IPS-15b (cell line): ENCODE measurements around the gene FOXA3.
"Not testable (repeated sequence)": the region's sequence is repeated elsewhere in the genome, so short reads cannot be mapped to it uniquely, and the experiment has no call there.

ENCODE experiments used
- H3K27me3 ChIP-seq: one replicate; pipeline ENCODE4 v1.6.1; 2013; ENCODE audit warnings: low read length; ENCODE audit not compliant: control insufficient read depth, insufficient read depth
- H3K36me3 ChIP-seq: one replicate; pipeline ENCODE4 v1.6.1; 2013; ENCODE audit warnings: low read length; ENCODE audit not compliant: control insufficient read depth, insufficient read depth
- H3K4me1 ChIP-seq: one replicate; pipeline ENCODE4 v1.6.1; 2013; ENCODE audit warnings: mild to moderate bottlenecking, low read length; ENCODE audit not compliant: control insufficient read depth, insufficient read depth
- H3K4me3 ChIP-seq: one replicate; pipeline ENCODE4 v1.5.1; 2013; ENCODE audit warnings: low read depth, low read length
- H3K9ac ChIP-seq: one replicate; pipeline ENCODE4 v1.6.1; 2013; ENCODE audit warnings: low read depth, mild to moderate bottlenecking, low read length
- H3K9me3 ChIP-seq: one replicate; pipeline ENCODE4 v1.6.1; 2013; ENCODE audit warnings: mild to moderate bottlenecking, low read length; ENCODE audit not compliant: control insufficient read depth, insufficient read depth

Gene FOXA3

DNA sequence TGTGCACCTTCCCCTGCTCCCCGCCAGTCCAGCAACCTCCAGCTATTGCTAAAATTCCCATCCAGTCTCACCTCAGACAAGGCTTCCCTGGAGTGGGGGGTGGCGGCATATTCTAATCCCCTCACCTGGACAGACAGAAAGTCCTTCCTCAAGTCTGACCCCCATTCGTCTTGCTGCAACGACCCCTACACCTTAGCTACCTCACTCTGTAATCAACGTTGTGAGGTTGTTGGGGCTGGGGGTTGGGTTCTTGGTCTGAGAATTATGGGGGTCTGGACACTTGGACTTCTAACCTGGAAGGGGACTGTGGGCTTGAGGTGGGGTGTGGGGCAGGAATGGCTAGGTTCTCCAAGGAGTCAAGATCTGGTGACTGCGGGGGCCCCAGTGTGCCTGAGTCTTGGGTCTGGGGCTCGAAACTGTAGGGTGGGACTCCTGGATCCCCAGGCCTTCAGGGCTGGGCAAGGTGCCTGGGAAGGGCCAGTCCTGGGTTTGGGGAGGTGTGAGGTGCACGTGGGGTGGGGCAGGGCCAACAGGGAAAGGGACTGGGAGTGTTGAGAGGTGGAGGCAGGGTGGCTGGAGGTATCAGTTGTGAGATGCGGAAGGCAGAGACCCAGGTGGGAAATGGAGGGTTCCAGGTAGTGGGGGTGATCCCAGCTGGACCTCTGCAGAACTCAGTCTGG lies 1.3 kb downstream of the FOXA3 start:
- H3K9ac ChIP-seq, result peak overlapping the region; percentile 92
- H3K9me3 ChIP-seq, result no peaks in the 10 kb centered on the region
- H3K4me1 ChIP-seq, result peaks cover 7% of the 10 kb centered on the region
- H3K4me3 ChIP-seq, result peak overlapping the region; percentile 95
- no peaks in the 10 kb centered on the region for H3K27me3 ChIP-seq
- no peaks in the 10 kb centered on the region for H3K36me3 ChIP-seq

DNA sequence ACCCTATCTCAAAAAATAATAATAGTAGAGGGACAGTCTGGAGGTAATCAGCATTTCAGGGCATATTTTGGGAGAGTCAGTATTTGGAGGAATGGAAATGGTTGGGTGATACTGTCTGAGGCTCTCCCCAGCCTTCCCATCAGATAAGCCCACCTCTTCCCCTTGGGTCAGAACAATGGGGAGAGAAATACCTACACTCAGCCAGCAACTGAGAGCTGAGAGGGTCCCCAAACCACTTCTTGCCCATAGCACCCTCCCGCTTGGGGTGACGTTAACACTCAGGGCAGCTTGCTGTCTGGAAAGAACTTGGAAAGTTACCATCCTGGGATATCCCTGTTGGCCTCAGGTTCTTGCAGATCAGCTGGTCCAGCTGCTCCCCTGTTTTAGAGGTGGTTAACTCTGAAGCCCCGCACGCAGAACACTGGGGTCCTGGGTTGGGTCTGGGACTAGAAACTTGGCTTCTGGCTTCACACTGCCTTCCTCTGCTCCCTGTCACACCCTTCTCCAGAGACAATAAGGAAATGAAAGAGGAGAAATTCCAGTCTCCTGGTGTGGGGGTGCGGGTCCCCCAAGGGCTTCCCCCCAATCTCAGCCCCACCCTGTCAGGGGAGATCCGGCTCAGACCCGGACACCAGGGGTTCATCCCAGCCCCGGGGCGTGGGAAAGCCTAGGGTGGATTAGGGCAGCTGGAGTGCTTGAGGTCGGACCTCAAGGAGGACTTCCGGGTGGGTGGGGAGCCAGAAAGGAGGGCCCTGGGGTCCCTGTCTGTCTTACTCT lies 2.5 kb downstream of the FOXA3 start:
- H3K27me3 ChIP-seq, result no peaks in the 10 kb centered on the region
- no peaks in the 10 kb centered on the region for H3K9me3 ChIP-seq
- peaks cover 7% of the 10 kb centered on the region for H3K4me1 ChIP-seq
- H3K4me3 ChIP-seq, result peak overlapping the region; percentile 19
- no peak overlapping the region for H3K9ac ChIP-seq
- no peaks in the 10 kb centered on the region for H3K36me3 ChIP-seq

- not testable (repeated sequence) for H3K9ac ChIP-seq, H3K27me3 ChIP-seq, H3K36me3 ChIP-seq, H3K4me1 ChIP-seq, H3K9me3 ChIP-seq
- H3K4me3 ChIP-seq, result peak overlapping the region; percentile 19
These were observed 3.1 kb downstream of the FOXA3 start for GRCh38 chr19:45867241-45867640.

- H3K4me1 ChIP-seq, result peaks cover 2% of the 10 kb centered on the region
- H3K36me3 ChIP-seq, result peaks cover 9% of the 10 kb centered on the region
- no peak overlapping the region for H3K9ac ChIP-seq
- H3K4me3 ChIP-seq, result no peak overlapping the region
- H3K27me3 ChIP-seq, result no peaks in the 10 kb centered on the region
- no peaks in the 10 kb centered on the region for H3K9me3 ChIP-seq
These were observed 6.7 kb downstream of the FOXA3 start for GRCh38 chr19:45870798-45871197.

DNA sequence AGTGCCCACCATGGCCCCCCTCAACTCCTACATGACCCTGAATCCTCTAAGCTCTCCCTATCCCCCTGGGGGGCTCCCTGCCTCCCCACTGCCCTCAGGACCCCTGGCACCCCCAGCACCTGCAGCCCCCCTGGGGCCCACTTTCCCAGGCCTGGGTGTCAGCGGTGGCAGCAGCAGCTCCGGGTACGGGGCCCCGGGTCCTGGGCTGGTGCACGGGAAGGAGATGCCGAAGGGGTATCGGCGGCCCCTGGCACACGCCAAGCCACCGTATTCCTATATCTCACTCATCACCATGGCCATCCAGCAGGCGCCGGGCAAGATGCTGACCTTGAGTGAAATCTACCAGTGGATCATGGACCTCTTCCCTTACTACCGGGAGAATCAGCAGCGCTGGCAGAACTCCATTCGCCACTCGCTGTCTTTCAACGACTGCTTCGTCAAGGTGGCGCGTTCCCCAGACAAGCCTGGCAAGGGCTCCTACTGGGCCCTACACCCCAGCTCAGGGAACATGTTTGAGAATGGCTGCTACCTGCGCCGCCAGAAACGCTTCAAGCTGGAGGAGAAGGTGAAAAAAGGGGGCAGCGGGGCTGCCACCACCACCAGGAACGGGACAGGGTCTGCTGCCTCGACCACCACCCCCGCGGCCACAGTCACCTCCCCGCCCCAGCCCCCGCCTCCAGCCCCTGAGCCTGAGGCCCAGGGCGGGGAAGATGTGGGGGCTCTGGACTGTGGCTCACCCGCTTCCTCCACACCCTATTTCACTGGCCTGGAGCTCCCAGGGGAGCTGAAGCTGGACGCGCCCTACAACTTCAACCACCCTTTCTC lies 8.2 kb downstream of the FOXA3 start:
- peaks cover 6% of the 10 kb centered on the region for H3K4me1 ChIP-seq
- H3K27me3 ChIP-seq, result no peaks in the 10 kb centered on the region

DNA sequence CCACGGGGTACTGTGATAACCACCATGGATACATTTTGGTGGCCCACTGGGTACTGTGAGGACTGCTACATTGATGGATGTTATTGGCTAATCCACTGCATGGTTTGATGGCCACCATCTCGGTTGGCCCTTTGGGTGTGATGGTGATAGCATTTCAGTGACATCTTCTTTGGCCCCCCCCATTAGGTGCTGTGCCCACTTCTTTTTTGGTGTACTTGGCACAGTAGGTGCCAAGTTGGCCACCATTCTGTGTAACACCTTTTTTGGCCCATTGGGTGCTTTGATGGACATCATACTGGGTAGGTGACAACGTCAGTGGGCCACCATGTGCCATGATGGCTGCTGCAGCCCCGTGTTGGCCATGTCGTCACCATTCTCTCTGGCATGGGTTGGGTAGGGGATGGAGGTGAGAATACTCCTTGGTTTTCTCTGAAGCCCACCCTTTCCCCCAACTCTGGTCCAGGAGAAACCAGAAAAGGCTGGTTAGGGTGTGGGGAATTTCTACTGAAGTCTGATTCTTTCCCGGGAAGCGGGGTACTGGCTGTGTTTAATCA lies 9.2 kb downstream of the FOXA3 start:
- Histone ChIP-seq H3K9ac (no peak overlapping the region), H3K4me3 (no peak overlapping the region), H3K27me3 (no peaks in the 10 kb centered on the region), H3K36me3 (peaks cover 9% of the 10 kb centered on the region), H3K4me1 (peaks cover 6% of the 10 kb centered on the region), H3K9me3 (no peaks in the 10 kb centered on the region)

More for the DNA sequence above, 8.2 kb downstream of the FOXA3 start:
- Histone ChIP-seq H3K9ac (no peak overlapping the region), H3K9me3 (no peaks in the 10 kb centered on the region), H3K4me3 (no peak overlapping the region), H3K36me3 (peaks cover 9% of the 10 kb centered on the region)

- Histone ChIP-seq H3K27me3 (no peaks in the 10 kb centered on the region), H3K9ac (no peak overlapping the region), H3K36me3 (peaks cover 9% of the 10 kb centered on the region), H3K4me1 (peaks cover 6% of the 10 kb centered on the region), H3K4me3 (no peak overlapping the region), H3K9me3 (no peaks in the 10 kb centered on the region)
These were observed 10.5 kb downstream of the FOXA3 start for GRCh38 chr19:45874620-45874966.

- no peaks in the 10 kb centered on the region for H3K27me3 ChIP-seq
- peaks cover 9% of the 10 kb centered on the region for H3K36me3 ChIP-seq
- H3K4me1 ChIP-seq, result peaks cover 6% of the 10 kb centered on the region
- peak overlapping the region; percentile 43 for H3K4me3 ChIP-seq
- H3K9ac ChIP-seq, result peak overlapping the region; percentile 32
- H3K9me3 ChIP-seq, result no peaks in the 10 kb centered on the region
These were observed 12.0 kb downstream of the FOXA3 start for GRCh38 chr19:45876161-45876410.

DNA sequence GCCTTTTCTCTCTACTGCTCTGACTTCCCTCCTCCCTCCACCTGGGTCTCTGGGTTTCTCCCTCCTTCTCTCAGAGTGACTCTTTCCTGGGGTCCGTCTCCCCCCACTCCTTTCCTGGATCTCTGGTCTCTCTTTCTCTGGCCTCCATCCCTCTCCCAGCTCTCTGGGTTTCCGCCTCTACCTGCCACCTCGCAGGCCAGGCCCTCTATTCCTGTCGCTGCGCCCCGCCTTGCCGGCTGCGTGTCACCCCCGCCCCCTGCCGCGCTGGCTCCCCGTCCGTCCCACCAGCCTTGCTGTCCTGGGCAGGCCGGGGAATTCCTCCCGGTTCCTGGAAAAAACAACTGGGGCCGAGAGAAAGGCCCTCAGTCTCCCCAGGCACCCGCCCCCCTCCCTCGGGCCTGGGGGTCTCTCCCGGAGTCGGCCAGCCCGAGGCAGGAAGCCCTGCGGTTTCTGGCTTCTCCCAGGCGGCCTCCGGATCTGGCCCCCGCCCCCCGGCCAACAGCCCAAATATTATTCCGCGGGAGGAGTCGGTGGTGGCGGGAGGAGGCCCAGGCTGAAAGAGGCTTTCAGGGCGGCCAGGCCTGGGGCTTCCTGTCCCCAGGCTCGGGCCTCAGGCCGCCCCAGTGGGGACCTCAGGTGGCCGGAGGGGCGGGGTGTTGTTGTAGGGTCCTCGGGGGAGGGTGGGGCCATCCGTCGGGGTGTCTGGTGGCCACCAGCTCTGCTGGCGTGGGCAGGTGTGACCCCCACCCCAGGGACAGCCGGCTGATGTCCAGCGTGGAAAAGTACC lies 12.5 kb downstream of the FOXA3 start:
- Histone ChIP-seq H3K36me3 (peaks cover 9% of the 10 kb centered on the region), H3K27me3 (no peaks in the 10 kb centered on the region), H3K4me3 (peak overlapping the region; percentile 43), H3K9ac (peak overlapping the region; percentile 32), H3K4me1 (peaks cover 12% of the 10 kb centered on the region), H3K9me3 (no peaks in the 10 kb centered on the region)

DNA sequence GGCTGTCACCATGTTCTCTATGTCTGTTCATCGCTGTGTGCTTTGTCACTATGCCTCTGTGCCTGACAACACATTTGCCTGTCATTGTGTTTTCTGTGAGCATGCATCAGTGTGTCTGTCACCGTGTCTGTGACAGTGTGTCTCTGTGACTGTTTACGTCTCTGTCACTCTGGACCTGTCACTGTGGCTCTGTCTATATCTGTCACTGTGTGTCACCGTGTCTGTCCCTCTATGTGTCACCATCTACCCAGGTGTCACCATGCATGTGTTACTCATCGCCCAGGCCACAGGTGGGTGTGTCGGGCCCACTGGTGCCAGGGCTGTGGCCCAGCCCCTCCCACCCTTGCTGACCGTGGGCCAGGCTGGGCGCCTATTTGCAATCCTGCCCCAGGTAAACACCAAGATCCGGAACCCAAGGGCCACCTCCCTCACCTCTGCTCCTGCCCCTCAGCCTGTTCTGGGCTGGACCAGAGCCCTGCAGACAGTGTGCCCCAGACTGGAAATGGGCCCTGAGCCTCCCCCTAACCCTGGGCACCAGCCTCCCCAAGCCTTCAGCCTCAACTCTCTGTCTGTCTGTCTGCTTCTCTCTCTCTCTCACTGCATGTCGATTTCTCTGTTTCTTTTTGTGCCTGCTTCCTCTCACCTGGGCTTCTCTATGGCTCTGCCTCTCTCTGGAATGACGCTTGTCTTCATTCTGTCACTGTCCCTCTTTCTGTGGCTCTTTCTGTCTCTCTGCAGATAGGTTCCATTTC lies 14.1 kb downstream of the FOXA3 start:
- peaks cover 19% of the 10 kb centered on the region for H3K4me1 ChIP-seq
- H3K9me3 ChIP-seq, result no peaks in the 10 kb centered on the region
- no peak overlapping the region for H3K4me3 ChIP-seq
- H3K36me3 ChIP-seq, result peaks cover under 1% of the 10 kb centered on the region
- H3K9ac ChIP-seq, result no peak overlapping the region
- H3K27me3 ChIP-seq, result no peaks in the 10 kb centered on the region

GRCh38 chr19:45879055-45879454 lies 14.9 kb downstream of the FOXA3 start:
- Histone ChIP-seq H3K4me1 (peaks cover 23% of the 10 kb centered on the region), H3K4me3 (no peak overlapping the region), H3K36me3 (no peaks in the 10 kb centered on the region), H3K27me3 (no peaks in the 10 kb centered on the region), H3K9ac (no peak overlapping the region), H3K9me3 (no peaks in the 10 kb centered on the region)
